ENCODE measurements around the gene DNAH17.

The DNAH17 gene

DNA sequence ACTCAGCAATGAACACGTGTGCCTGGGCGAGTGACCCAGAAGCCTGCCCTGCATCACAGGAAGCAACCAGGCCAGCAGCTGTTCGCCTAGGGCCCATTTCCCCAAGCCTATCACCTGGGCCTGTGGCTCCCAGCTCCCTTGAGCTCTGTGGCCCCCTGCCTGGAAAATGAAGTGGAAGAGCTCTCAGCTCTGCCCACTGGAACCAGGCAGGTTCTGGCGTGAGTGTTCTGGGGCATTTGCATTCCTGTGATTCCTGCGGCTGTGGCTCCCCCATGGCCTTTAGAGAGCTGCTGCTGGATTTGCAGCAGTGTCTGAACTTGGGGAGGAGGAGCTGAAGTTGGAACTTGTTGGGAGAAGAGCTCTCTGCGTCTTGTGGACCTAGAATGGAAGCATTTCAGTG, 175.9 kb downstream of the DNAH17 start:
- no peak for DNase-seq

GRCh38 chr17:78400581-78401240, 176.5 kb downstream of the DNAH17 start:
- DNase-seq, result no peak

DNA sequence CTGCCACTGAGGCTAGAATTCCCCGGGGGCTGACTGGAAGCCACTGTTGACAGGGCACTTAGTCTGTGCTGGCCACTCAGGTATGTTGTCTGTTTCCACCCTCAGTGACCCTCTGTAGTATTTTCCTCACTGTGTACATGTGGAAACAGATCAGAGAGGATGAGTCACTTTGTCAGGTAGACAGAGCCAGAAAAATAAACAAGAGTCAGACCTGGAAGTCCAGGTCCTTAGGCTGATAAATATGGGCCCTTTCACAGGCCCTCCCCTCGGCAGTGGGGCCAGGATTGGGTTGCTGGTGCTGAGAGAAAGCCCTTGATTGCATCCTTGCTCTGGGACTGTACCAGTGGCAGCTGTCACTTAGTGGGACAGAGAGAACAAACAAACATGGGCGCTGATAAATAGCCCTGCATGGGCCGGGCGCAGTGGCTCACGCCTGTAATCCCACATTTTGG, 177.5 kb downstream of the DNAH17 start:
- DNase-seq, result no peak

DNA sequence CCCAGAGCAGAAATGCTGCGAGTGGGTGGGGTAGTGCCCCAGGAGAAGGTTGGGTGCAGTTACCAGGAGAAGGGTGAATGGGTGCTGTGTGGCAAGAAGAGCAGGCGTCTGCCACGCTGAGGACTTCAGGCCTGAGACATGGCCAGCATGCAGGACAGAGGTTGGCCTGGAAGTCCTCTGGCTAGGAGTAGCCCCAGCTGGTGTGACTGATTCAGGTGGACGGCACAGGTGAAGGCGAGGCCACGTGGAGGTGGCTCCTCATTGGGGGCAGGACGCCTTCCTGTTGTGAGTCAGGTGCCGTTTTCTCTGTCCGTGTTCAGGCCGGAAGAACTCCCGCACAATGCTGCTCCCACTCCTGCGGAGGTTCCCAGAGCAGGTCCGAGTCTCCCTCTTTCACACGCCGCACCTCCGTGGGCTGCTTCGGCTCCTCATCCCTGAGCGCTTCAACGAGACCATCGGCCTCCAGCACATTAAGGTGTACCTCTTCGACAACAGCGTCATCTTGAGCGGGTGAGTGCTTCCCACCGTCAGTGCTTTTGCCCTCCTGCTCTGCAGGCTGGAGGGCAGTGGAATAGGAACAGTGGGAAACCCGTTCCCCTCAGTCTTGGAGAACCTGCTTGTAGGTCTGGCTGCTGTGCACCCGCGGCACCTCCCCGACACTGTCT, 178.0 kb downstream of the DNAH17 start:
- no peak for DNase-seq

GRCh38 chr17:78398390-78398789, 178.8 kb downstream of the DNAH17 start:
- DNase-seq, result no peak

DNA sequence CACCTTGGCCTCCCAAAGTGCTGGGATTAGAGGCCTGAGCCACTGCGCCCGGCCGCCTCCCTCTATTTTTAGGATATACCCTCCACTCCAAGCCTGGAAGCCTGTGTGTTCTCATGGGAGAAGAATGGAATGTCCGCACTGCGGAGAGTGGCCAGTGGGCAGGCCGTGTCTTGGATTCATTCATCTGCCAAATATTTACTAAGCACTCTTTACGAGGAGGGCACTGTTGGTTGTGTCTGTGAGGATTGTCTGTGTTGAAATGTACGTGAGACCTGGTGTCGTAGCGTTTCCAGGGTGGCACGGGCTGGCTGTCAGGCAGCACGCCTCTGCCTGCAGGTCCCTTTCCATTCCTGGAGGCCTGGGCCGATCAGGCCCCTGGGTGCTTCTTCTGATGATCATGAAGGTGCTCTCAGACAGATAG, 179.5 kb downstream of the DNAH17 start:
- DNase-seq, result no peak

DNA sequence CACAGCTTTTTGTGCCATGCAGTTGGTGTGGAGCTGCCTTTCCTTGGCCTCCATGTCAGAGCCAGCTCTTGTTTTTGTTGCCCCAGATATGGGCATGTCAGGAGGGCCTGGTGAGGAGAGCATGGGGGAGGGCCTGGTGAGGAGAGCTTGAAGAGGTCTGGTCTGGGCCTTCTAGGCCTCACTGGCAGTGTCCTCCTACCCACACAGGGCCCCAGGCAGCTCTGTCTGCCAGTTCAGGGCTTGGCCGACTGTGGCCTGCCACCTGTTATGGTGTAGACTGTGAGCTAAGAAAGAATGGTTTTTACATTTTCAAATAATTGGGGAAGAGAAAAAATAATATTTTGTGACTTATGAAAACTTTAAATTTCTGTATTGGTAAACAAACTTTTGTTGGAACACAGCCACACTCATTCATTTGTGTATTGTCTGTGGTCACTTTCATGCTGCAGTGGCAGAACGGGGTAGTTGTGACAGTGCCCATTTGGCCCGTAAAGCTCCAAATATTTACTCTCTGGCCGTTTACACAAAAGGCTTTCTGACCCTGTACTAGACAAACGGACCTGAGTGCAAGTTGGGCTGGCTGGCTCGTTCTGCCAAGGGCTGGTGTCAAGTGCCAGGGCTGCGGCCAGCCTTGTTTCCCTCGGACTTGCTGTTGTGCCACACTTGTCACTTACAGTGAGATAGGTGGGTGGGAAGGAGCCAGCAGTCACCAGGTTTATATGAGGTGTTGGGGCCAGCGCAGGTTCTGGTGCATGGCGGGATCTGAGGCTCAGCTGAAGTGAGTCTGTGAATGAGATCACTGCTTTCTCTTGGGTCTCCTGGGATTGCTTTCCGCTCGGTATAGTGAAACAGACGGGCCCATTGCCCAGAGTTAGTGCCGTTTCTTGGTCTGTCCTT, 180.5 kb downstream of the DNAH17 start:
- peak; percentile 72 for DNase-seq

DNA sequence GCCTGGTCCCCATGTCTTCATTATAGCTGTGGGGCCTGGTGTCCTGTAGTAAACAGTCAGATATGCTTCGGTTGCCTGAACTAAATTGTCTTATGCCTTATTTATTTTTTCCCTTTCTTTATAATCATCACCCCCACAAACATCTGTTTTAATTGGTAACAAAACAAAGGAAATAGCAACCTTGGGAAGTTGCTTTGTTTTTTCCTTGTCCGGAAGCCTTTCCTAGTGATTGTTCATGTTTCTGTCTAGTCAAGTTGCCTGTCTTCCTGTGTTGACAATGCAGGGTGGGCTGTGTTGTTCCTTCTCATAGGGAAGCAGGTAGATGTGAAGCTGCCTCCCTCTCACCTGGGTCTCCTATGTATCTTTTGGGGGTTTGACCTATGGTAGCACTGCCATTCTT, 182.0 kb downstream of the DNAH17 start:
- DNase-seq, result no peak

DNA sequence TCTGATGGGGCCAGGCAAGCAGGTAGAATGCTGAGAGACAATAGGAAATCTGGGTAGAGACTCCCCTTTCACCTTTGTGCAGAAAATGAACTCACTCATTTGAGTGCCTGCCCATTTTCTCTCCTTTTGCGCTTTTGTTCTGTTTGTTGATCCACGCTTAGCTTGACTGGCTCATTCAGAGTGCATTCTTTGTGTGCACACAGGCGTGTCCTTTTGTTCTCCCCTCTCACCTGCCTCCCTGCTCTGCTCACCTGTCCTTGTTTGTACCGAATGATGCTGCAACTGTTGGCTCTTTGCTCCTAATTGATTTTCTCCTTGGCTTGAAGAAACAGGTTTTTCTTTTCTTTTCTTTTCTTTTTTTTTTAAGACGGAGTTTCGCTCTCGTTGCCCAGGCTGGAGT, 183.0 kb downstream of the DNAH17 start:
- peak; percentile 93 for DNase-seq

DNA sequence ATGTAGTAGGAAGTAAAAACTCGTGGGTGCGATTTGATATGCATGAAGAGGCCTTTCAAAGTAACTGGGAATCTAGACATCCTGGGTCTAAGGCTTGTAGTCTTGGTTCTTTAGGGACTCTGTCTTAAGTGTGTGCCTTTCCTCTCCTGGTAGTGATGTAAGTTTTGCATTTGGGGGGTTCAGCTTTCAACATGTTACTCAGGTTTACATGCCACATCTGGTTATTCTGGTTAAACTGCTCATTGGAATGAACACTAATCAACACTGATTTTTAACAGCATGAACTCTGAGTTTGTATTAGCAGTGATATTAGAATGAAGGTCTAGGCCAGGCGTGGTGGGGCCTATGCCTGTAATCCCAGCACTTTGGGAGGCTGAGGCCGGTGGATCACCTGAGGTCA, 183.6 kb downstream of the DNAH17 start:
- DNase-seq, result no peak

GRCh38 chr17:78392295-78392694, 184.9 kb downstream of the DNAH17 start:
- no peak for DNase-seq

- no peak for DNase-seq
Measured at GRCh38 chr17:78391843-78392242, 185.4 kb downstream of the DNAH17 start.

GRCh38 chr17:78391051-78391431, 186.2 kb downstream of the DNAH17 start:
- no peak for DNase-seq

DNA sequence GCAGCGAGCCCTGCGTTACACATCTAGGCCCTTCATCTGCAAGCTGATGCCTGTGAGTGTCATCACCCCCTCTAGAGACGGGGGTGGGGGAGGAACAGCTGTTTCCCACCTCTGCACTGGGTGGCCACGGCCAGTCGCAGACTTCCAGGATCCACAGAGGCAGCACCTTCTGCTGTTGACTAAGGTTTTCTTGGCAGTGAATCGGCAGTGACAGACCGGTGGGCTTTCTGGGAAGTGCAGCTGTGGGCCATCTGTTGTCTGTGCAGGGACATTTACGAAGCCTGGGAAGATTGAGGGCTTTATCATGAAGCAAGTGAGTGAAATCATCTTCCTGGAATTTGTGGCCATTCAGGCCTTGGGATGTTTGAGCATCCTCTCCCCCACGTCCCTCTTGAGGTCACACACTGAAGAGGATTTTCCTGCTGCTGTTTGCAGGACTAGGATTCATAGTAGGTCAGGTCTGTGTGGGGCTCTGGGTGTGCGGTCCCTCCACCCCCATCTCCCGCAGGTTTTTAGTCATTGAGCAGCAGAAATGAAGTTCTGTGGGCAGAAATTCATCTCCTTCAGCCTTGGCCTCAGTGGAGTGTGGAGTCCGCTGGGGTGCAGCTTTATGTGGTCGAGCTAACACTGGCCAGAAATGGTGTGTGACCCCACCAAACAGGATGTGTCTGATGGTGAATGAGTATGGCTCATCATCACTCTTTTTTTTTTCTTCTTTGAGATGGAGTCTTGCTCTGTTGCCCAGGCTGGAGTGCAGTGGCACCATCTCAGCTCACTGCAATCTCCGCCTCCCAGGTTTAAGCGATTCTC, 186.8 kb downstream of the DNAH17 start:
- no peak for DNase-seq

DNA sequence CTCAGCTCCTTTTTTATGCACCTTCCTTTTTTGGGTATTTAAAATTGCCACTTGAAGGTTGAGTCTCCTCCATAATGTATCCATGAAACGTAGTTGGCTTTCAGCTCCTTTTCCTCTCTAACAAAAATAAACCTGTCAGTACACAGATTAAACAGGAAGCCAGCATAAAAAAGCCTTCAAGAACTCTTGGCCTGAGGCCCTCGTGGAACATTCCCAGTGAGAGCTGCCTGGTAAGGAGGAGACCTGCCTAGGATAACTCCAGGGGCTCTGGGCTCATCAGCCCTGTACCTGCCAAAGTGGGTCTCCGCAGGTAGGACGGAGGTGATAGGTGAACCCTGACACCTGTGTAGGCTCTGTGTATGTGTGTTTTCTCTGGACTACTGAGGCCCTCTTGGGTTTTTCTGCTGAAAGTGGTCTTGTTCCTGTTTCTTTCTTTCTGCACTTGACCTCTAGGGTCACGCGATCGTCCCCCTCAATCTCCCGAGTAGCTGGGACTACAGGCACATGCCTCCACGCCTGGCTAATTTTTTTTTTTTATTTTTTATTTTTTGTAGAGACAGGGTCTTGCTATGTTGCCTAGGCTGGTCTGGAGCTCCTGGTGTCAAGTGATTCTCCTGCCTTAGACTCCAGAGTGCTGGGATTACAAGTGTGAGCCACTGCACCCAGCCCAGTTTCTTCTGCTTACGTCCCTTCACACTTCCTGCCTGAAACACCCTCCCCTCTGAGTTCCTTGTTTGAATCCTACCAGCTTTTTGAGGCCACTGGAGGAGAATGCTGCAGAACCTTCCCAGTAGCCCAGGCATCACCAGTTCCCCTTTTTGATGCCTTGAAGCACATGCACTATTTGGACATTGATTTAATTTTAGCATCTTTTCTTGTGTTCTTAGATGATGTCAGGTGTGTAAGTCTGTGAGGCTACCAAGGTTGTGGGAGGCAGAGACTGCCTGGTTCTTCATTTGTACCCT, 188.9 kb downstream of the DNAH17 start:
- DNase-seq, result no peak

DNA sequence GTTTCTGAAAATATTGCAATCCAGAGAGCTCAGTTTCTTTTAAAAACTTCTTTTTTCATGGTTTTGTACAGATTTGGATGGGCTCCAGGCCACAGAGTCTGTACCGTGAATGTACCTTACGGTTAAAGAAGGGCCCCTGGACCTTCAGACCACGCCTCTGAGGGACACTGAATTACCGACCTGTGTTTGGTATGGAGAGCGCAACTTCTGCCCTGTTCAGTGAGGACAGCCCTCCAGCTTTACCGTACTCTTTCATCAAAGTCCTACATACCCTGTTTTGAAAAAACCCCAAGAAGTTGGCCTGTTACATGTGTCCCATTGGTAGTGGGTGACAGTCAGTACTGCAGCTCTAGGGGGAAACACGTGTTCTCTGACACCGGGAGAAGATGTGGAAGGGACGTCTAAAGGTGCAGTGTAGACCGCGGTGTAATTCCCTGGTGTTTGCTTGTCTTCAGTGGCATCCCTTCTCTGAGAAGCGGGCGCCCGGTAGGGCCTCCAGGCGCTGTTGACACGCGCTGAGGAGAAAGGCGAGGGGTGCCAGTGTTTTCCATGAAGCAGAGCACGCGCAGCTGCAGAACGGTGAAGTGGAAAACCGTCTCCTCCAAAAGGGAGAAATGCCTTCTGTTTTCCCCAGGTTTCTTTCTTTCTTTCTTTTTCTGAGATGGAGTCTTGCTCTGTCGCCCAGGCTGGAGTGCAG, 192.6 kb downstream of the DNAH17 start:
- DNase-seq, result no peak

DNA sequence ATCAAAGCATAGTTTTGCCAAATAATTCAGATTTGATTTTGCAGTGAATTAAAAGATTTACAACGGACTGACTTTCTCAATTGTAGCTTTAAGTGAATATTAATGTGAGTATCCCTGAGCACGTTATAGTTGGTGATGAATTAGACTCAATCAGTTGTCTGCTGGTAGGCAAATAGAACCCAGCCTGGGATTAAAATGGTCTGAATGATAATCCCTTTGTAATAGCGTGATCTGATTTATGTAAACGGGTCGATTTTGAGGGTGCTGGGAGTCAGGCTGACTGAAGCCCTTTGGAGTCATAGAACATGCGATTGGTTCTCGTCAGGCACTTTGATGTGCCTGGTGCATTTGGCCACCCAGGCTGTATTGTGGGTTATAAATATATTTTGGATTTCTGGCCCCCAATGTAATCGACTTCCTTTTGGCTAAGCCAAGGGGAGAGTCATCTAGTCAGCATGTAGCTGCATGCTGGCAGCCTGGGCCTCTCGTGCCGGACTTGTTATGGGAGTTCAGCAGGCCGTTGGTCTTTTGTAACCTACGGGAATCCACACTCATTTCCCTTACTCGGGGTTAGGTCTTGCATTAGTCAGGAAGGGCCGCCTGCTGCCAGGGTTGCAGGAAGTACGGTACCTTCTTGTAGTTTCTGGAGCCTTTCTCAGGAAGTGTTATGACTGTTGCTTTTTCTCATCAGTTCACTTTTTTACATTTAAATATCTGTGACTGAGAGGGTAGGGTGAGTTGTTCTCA, 193.3 kb downstream of the DNAH17 start:
- DNase-seq, result no peak

GRCh38 chr17:78381601-78382232, 195.5 kb downstream of the DNAH17 start:
- no peak for DNase-seq

DNA sequence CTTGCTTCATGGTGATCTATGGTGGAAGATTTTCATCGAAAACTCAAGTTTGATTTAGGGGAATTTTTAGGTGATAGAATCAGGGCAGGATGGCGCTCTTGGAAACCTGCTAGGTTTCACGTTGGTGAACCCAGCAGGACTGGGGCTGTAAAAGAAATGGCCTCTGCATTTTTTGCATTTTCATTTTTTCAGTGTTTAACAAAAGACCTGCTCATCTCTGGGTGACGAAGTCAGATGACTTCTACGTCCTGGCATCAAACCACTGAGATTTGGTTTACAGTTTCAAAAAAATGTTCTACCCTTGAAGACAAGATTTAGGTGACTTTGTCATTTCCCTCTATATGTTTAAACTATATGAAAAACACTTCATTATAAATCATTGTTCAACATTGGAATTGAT, 196.8 kb downstream of the DNAH17 start:
- DNase-seq, result no peak

DNA sequence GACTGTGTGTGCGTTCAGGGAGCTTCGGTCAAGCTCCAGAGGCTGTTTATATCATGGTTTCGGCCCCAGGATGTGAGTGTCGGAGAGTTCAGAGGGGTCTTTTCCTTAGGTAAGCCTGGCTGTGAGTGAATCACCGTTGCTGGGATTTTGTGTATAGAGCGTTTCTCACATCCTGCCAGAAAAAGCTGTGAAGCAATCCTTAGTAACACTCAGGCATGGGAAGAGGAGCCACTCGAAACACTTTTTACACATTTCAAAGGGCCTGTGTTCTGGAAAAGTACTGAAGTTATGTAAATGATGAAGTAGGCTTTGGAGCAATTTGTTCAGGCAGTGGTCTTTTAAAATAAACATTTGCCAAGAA, 198.1 kb downstream of the DNAH17 start:
- DNase-seq, result no peak

All from NCI-H1436 (cell line).